Measurements from ENCODE around the gene HDAC11. TPM values are rescaled to one million over a fixed set of nuclear protein-coding genes. Genes with fewer than 3 reads are reported as not detected.

Gene HDAC11
- total RNA-seq, 2 experiments from 2014 or later: 1.8 to 2.0 TPM

- CTCF ChIA-PET: interaction anchor here (0.6 to 1.0 kb wide), 3 partner anchors 36 to 119 kb away, joined by 3 to 4 read pairs (median 3); no protein-coding TSS in a partner anchor
- H3K4me3 Mint-ChIP-seq: no peak overlapping the region
Observed at GRCh38 chr3:13528217-13528867, 48.2 kb downstream of the HDAC11 start.

GRCh38 chr3:13529196-13530112 lies 49.3 kb downstream of the HDAC11 start:
- Mint-ChIP-seq H3K27me3 (no peaks in the 10 kb centered on the region), H3K4me3 (no peak overlapping the region), H3K9me3 (no peaks in the 10 kb centered on the region), H3K4me1 (ENCODE audit: low read depth) (no peaks in the 10 kb centered on the region), H3K27ac (no peak overlapping the region), H3K36me3 (ENCODE audit: low read depth) (no peaks in the 10 kb centered on the region)
- DNase-seq (no peak), ATAC-seq (no peak)
- ChIA-PET POLR2A (no interaction called here), CTCF (no interaction called here)
- TF ChIP-seq CTCF (IDR thresholded peaks at IDR 0.05): no peak
- intact Hi-C loops (cut with micrococcal nuclease): no loop called here

More at GRCh38 chr3:13528217-13528867, 48.2 kb downstream of the HDAC11 start:
- Mint-ChIP-seq H3K27me3 (no peaks in the 10 kb centered on the region), H3K9me3 (no peaks in the 10 kb centered on the region), H3K27ac (no peak overlapping the region), H3K4me1 (ENCODE audit: low read depth) (no peaks in the 10 kb centered on the region), H3K36me3 (ENCODE audit: low read depth) (no peaks in the 10 kb centered on the region)
- TF ChIP-seq CTCF (IDR thresholded peaks at IDR 0.05): no peak
- POLR2A ChIA-PET: no interaction called here
- DNase-seq: no peak
- ATAC-seq: no peak
- intact Hi-C loops (cut with micrococcal nuclease): no loop called here

GRCh38 chr3:13530241-13531009 lies 50.3 kb downstream of the HDAC11 start:
- ChIA-PET POLR2A (no interaction called here), CTCF (no interaction called here)
- no peak overlapping the region for H3K27ac Mint-ChIP-seq
- H3K27me3 Mint-ChIP-seq: no peaks in the 10 kb centered on the region
- no peaks in the 10 kb centered on the region for H3K9me3 Mint-ChIP-seq
- intact Hi-C loops (cut with micrococcal nuclease): no loop called here
- no peaks in the 10 kb centered on the region for H3K36me3 Mint-ChIP-seq (ENCODE audit: low read depth)
- no peak overlapping the region for H3K4me3 Mint-ChIP-seq
- TF ChIP-seq CTCF (IDR thresholded peaks at IDR 0.05): no peak
- DNase-seq: no peak
- no peak for ATAC-seq
- no peaks in the 10 kb centered on the region for H3K4me1 Mint-ChIP-seq (ENCODE audit: low read depth)

- H3K36me3 Mint-ChIP-seq (ENCODE audit: low read depth): no peaks in the 10 kb centered on the region
- TF ChIP-seq CTCF (IDR thresholded peaks at IDR 0.05): no peak
- no peak overlapping the region for H3K4me3 Mint-ChIP-seq
- no peak for DNase-seq
- ChIA-PET POLR2A (interaction anchor here (1.0 kb wide), 1 partner anchor 35 kb away, joined by 3 read pairs; no protein-coding TSS in a partner anchor), CTCF (interaction anchor here (1.3 kb wide), 1 partner anchor 10 kb away, joined by 3 read pairs; no protein-coding TSS in a partner anchor)
- intact Hi-C loops (cut with micrococcal nuclease): no loop called here
- H3K4me1 Mint-ChIP-seq (ENCODE audit: low read depth): peaks cover 8% of the 10 kb centered on the region
- ATAC-seq: no peak
- no peaks in the 10 kb centered on the region for H3K27me3 Mint-ChIP-seq
- H3K27ac Mint-ChIP-seq: no peak overlapping the region
- H3K9me3 Mint-ChIP-seq: no peaks in the 10 kb centered on the region
Observed at GRCh38 chr3:13532085-13532484, 52.0 kb downstream of the HDAC11 start.

Data from activated CD8-positive, alpha-beta T cell treated with anti-CD3 and anti-CD28 coated beads for 36 hours (primary cell).